Fibroblast of lung (primary cell): ENCODE measurements around the gene CRTC1.

Source experiments
- EZH2 ChIP-seq: IDR thresholded peaks from 2 replicates; pipeline ENCODE4 v1.5.1; 2012; ENCODE audit warnings: low read length, control low read depth, mild to moderate bottlenecking; ENCODE audit errors: missing control alignments
- TF ChIP-seq, protein P1 (sequence below), 2 donors: IDR thresholded peaks in 1 of 2; conservative IDR thresholded peaks in 1 of 2; 1 replicate in 1 of 2; 2 replicates in 1 of 2; pipeline ENCODE4 v1.5.1; 2011 to 2012; ENCODE audit warnings: low read length in 2 of 2, control low read depth in 1 of 2, inconsistent platforms in 1 of 2, low read depth in 1 of 2, mild to moderate bottlenecking in 1 of 2

DNA sequence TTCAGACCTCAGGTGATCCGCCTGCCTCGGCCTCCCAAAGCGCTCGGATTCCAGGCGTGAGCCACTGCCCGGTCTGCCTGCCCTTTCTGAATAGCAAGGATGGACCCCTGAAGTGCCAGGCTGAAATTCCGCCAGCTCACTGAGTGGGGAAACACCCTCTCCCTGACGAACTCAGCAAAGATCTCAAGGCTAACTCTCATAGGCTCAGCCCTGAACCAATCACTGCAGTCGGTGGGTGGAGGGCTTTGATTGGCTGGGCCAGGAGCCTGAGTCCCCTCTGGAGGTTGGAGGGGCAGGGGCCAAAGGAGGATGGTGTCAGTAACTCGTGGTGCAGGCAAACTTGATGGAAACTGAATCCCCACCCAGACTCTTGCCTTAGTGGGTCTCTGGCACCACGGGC, 118.9 kb downstream of the CRTC1 start:
- TF ChIP-seq, protein P1, sequence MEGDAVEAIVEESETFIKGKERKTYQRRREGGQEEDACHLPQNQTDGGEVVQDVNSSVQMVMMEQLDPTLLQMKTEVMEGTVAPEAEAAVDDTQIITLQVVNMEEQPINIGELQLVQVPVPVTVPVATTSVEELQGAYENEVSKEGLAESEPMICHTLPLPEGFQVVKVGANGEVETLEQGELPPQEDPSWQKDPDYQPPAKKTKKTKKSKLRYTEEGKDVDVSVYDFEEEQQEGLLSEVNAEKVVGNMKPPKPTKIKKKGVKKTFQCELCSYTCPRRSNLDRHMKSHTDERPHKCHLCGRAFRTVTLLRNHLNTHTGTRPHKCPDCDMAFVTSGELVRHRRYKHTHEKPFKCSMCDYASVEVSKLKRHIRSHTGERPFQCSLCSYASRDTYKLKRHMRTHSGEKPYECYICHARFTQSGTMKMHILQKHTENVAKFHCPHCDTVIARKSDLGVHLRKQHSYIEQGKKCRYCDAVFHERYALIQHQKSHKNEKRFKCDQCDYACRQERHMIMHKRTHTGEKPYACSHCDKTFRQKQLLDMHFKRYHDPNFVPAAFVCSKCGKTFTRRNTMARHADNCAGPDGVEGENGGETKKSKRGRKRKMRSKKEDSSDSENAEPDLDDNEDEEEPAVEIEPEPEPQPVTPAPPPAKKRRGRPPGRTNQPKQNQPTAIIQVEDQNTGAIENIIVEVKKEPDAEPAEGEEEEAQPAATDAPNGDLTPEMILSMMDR (conservative IDR thresholded peaks at IDR 0.05 in 1 of 2, IDR thresholded peaks at IDR 0.05 in 1 of 2; ENCODE audit: low read depth in 1 of 2, low read length in 2 of 2) = no peak
- TF ChIP-seq EZH2 = no peak
